Measurements from ENCODE around the gene RERE. TPM values are rescaled to one million over a fixed set of nuclear protein-coding genes. Genes with fewer than 3 reads are reported as not detected.
A peak's percentile ranks its signal among the peaks of the same experiment; 100 is the strongest.

The RERE gene
- polyA plus RNA-seq, 3 donors from 2014 or later = 3.8 to 5.9 (median 3.8) TPM

DNA sequence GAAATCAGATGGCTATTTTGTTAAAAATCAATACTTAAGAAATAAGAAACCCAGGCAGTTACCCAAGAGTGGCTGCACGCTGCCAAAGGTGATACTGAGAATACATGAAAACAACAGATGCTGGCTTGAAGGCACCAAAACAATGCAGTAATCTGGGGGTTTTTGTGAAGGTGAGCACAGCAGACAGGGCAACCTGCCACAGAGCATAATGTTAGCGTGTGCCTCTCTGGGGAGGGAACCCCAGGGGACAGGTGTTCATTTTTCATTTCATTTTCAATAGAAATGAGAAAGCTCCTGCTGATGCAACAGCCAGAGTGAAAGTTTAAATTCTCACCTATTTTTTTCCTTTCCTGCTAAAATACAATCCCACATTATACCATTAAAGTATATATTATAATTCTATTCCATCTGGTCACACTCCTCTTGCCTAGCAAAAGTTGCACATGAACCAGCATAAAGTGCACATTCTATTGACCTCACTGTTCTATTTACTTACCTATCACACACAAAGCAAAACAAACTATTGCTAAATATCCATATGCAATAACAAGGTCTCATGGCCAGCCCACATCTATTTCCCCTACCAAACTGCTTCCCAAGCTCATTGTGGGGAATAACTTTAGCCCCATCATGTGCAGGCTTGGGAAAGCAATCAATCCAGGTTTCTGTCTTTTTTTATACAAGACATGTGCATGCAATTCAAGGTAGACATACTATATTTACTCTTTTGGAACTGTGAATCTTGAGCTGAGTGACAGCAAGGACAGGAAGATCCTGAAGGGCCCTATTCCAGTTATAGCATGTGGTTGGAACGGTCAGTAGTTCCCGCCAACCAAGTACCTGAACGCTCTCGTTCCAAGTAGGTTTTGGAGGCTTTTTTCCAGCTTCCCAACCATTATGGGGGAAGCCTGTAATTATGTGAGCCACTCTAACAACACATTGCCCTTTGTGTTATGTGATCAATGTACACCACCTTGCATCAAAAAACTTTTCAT, 173.6 kb downstream of the RERE start:
- Mint-ChIP-seq H3K9me3 (no peaks in the 10 kb centered on the region), H3K27ac (no peak overlapping the region), H3K4me1 (peaks cover 17 to 21% of the 10 kb centered on the region in 2 donors), H3K36me3 (no peaks in the 10 kb centered on the region), H3K4me3 (no peak overlapping the region), H3K27me3 (ENCODE audit: low read depth in 3 of 3) (no peaks in the 10 kb centered on the region)
- DNase-seq = no peak

DNA sequence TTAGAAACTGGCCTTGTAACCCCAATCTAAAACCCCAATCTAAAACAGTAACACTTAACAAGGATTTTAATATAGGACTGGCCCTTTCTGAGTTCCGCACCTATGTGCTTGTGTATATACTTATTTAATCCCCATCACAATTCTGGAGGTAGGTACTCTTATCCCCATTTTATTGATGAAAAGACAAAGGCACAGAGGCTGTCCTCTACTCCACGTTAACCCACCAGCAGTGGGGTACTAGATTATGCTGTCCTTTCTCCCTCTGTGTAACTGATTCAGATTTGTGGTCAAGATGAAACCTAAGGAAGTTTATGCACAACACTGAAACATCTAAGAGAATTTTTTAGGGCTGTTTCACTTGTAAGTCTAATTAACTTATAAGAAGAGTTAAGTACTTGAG, 175.3 kb downstream of the RERE start:
- H3K36me3 Mint-ChIP-seq = no peaks in the 10 kb centered on the region
- H3K27me3 Mint-ChIP-seq (ENCODE audit: low read depth in 3 of 3) = no peaks in the 10 kb centered on the region
- H3K4me1 Mint-ChIP-seq = peaks cover 2 to 16% of the 10 kb centered on the region in 2 donors
- H3K27ac Mint-ChIP-seq = no peak overlapping the region
- no peak overlapping the region for H3K4me3 Mint-ChIP-seq
- H3K9me3 Mint-ChIP-seq = no peaks in the 10 kb centered on the region
- no peak for DNase-seq

DNA sequence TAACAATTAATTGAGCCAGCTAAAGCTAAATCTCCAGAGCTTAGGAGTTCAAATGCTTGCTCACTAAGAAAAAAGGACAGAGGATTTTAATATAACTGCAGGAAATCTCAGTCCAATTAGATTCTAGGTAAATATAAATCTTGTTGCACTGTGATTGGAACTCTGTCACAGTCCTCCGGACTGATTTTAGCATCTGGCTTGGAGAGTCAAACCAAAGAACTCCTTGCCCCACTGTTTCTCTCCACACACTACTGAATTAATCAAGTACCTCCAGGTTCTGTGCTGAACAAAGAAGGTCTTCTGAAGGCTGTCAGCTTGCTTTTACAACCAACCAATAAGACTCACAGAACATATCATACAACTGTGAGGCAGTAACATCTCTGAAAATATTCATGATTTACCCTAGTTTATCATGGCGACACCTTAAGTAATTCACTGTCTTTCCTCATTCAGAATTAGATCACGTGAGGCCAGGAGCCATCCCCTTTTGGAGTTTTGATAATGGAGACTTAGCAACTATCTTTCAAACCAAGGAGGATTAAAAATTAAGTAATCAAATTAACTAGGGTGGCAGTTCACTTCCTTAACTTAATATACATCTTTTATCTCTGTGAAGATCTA, 176.0 kb downstream of the RERE start:
- Mint-ChIP-seq H3K4me3 (no peak overlapping the region), H3K9me3 (no peaks in the 10 kb centered on the region), H3K4me1 (peaks cover 0 to 15% of the 10 kb centered on the region in 2 donors), H3K27ac (no peak overlapping the region), H3K36me3 (no peaks in the 10 kb centered on the region), H3K27me3 (ENCODE audit: low read depth in 3 of 3) (no peaks in the 10 kb centered on the region)
- no peak for DNase-seq

DNA sequence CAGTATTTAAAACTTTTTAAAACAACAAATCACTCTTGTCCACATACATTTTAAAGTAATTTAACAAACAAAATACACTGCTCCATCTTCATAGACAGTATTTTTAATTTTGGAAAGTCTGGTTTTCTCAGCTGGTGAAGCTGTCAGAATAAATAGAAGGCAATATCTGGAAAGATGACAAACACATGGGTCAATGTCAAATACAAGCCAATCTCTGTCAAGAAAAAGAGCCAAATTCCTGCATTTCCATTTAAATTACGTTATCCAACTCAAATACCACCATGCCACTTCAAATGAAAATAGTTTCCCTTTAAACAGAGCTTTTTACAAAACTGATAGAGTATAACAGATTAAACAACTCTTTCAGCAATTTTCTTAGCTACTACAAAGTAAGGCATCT, 176.5 kb downstream of the RERE start:
- no peaks in the 10 kb centered on the region for H3K9me3 Mint-ChIP-seq
- no peak overlapping the region for H3K27ac Mint-ChIP-seq
- peaks cover 0 to 15% of the 10 kb centered on the region in 2 donors for H3K4me1 Mint-ChIP-seq
- no peaks in the 10 kb centered on the region for H3K27me3 Mint-ChIP-seq (ENCODE audit: low read depth in 3 of 3)
- DNase-seq = no peak
- no peak overlapping the region for H3K4me3 Mint-ChIP-seq
- no peaks in the 10 kb centered on the region for H3K36me3 Mint-ChIP-seq

DNA sequence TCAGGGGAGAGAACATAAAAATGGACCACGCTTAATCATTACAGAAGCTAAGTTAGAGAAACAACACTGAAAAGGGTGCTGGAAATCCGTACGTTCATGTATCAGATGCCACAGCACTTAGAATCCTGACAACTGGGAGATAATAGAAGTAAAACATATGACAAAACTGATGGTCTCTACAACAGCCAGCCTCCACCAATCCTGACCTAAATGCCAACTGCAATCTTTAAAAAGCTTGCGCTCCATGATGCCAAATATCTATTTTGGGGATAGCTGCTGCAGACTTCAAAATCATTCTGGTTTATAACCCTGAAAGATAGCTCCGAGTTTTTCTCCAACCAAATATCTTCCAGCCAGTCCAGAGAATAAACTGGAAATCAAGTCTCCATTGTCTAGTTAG, 178.3 kb downstream of the RERE start:
- Mint-ChIP-seq H3K4me3 (no peak overlapping the region), H3K4me1 (peaks cover 0 to 15% of the 10 kb centered on the region in 2 donors), H3K27me3 (ENCODE audit: low read depth in 3 of 3) (no peaks in the 10 kb centered on the region), H3K36me3 (peaks cover 0 to 7% (median 4%) of the 10 kb centered on the region in 3 donors), H3K27ac (no peak overlapping the region), H3K9me3 (no peaks in the 10 kb centered on the region)
- no peak for DNase-seq

DNA sequence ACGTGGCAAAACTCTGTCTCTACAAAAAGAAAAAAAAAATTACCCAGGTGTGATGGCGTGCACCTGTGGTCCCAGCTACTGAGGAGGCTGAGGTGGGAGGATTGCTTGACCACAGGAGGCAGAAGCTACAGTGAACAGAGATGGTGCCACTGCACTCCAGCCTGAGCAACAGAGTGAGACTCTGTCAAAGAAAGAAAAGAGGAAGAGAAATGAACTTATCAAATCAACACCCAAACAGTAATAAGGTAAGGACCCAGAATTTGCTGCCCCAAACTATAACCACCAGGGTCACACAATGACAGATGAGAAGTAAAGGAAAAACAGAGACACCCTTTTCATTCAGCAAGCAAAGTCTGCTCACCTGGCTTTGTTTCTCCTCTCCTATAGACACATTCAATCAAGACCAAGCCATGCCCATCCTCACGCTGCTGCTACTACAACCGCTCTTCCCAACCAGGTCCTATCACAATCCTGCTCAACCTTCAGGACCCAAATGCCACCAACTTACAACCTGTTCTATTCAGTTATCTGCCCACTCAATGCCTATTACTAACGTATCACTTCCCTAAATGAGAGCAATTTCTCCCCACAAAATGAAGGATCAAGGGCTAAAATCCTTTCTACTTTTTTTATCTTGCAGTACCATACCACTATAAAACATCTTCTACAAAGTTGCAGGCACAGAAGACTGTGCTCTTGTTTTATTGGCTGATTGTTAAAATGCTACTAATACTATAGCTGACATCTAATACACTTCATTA, 183.5 kb downstream of the RERE start:
- Mint-ChIP-seq H3K27ac (no peak overlapping the region), H3K36me3 (peaks cover 0 to 7% (median 4%) of the 10 kb centered on the region in 3 donors), H3K4me1 (peaks cover 19 to 24% of the 10 kb centered on the region in 2 donors), H3K9me3 (no peaks in the 10 kb centered on the region), H3K27me3 (ENCODE audit: low read depth in 3 of 3) (no peaks in the 10 kb centered on the region), H3K4me3 (no peak overlapping the region)
- DNase-seq = no peak

DNA sequence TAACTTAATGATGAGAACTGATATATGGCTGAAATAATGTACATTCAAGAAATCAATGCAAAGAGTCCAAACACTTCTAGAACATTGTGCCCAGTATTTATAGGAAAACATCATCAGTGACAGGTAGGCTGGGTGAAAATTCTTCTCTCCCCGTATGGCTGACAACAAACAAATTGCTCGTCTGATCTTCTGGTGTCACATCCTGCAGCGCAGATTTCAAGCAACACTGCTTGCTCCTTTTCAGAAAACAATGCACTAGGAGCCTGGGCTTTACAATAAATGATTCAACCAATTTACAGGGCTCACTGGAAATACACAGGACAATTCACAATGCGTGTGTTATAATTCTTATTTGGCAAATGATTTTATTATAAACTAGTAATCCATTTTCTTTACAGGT, 185.3 kb downstream of the RERE start:
- Mint-ChIP-seq H3K4me3 (no peak overlapping the region), H3K4me1 (peaks cover 29% of the 10 kb centered on the region in 2 donors), H3K27ac (peak overlapping the region in 1 of 6 donors; percentile 1), H3K27me3 (ENCODE audit: low read depth in 3 of 3) (no peaks in the 10 kb centered on the region), H3K36me3 (peaks cover 0 to 7% (median 4%) of the 10 kb centered on the region in 3 donors), H3K9me3 (no peaks in the 10 kb centered on the region)
- no peak for DNase-seq

DNA sequence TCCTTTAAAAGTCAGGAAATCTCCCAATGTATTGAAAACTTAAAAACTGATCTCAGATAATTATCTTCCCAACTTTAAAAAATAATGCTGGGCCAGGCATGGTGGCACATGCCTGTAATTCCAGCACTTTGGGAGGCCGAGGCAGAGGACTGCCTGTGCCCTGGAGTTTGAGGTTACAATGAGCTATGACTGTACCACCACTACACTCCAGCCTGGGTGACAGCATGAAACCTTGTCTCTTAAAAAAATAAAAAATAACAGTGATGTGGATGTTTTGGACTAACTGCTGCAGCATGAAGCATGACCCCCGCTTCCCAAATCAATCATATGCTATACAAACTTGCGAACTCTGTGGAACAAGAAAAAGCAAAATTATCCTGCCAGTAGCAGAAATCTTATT, 186.3 kb downstream of the RERE start:
- peaks cover 0 to 7% (median 4%) of the 10 kb centered on the region in 3 donors for H3K36me3 Mint-ChIP-seq
- no peaks in the 10 kb centered on the region for H3K9me3 Mint-ChIP-seq
- no peak overlapping the region for H3K4me3 Mint-ChIP-seq
- H3K27ac Mint-ChIP-seq = peak overlapping the region in 1 of 6 donors; percentile 1
- DNase-seq = no peak
- peaks cover 38% of the 10 kb centered on the region in 2 donors for H3K4me1 Mint-ChIP-seq
- no peaks in the 10 kb centered on the region for H3K27me3 Mint-ChIP-seq (ENCODE audit: low read depth in 3 of 3)

DNA sequence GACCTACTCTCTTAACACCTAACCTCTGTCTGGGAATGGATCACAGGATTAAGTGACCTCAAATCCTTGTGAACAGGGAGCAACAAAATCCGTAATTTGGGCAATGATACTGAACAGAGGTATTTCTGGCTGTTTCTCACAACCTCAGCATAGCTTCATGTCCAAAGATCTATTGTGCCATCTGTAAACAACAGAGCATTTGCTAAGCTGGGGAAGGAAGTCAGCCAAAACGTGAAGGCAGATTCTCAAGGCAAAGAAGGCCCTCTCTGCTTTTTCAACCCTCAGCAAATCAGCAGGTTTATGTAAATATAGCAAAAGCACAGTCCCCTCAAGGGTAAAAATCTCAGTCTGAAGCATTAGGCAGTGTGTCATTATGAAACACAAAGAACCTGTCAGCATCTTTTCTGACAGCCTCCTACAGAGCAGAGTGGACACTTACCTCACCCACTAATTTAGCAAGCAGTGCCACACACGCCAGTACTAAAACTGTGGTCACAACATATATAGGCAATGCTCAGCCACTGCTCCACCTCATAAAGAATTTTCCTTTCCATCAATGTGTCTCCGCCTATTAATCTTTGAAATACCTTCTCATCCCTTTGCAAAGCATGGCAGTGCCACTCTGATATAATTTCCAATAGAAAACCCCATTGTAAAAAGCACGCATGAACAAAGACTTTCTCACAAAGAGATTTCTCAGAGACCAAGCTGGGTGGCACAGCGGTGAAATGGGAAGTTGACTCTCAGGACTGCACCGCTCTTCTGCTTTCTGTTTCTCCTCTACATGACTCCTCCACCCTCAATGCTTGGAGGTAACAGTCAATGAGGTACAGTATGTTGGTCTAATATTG, 188.0 kb downstream of the RERE start:
- Mint-ChIP-seq H3K4me1 (peaks cover 43 to 48% of the 10 kb centered on the region in 2 donors), H3K27me3 (ENCODE audit: low read depth in 3 of 3) (no peaks in the 10 kb centered on the region), H3K36me3 (no peaks in the 10 kb centered on the region), H3K9me3 (no peaks in the 10 kb centered on the region), H3K4me3 (peak overlapping the region; percentile 22 to 79 (median 45)), H3K27ac (peak overlapping the region; percentile 64 to 84 (median 77))
- peak in 2 of 3 donors; percentile 1 to 6 for DNase-seq

DNA sequence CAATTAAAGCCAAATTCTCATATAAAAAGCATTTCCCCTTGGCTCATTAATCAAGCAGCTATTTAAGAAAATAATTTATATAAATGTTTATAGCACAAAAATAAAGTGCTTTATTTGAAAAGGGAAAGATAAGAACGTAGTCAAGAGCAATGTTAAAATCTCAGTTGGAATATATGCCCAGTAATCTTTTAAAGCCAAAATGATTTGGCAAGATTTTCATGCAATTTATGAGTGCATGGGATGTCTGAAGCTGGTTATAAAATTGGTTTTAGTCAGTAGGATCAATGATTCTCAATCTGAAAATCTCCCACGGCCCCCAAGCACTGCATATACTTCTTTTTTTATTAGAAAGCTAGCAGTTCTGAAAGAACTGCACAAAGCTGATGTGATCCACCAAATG, 188.8 kb downstream of the RERE start:
- H3K4me3 Mint-ChIP-seq = no peak overlapping the region
- H3K27me3 Mint-ChIP-seq (ENCODE audit: low read depth in 3 of 3) = no peaks in the 10 kb centered on the region

DNA sequence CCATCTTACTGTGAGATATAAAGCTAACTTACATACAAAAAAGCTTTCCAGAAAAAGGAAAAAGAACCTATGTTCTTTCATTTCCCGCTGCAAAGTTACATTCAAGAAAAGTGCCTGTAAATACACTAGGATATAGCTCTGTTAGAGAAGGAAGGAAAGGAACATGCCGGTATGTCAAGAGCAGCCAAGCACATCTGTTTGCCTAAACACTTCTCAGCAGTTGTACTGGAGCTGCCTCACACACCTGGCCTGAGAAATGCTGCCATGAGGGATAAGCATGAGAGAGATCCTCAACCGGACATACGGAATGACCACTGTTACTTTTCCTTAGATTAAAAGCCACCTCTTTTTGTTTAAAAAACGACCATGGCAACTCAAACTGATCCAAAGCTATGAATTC, 189.7 kb downstream of the RERE start:
- no peaks in the 10 kb centered on the region for H3K27me3 Mint-ChIP-seq (ENCODE audit: low read depth in 3 of 3)
- no peak for DNase-seq
- H3K4me3 Mint-ChIP-seq = no peak overlapping the region
- peaks cover 52 to 63% of the 10 kb centered on the region in 2 donors for H3K4me1 Mint-ChIP-seq
- peaks cover 0 to 5% (median 3%) of the 10 kb centered on the region in 3 donors for H3K36me3 Mint-ChIP-seq
- H3K27ac Mint-ChIP-seq = peak overlapping the region in 1 of 6 donors; percentile 27
- no peaks in the 10 kb centered on the region for H3K9me3 Mint-ChIP-seq

More for the DNA sequence above, 188.8 kb downstream of the RERE start:
- peaks cover 0 to 3% (median 3%) of the 10 kb centered on the region in 3 donors for H3K36me3 Mint-ChIP-seq
- H3K9me3 Mint-ChIP-seq = no peaks in the 10 kb centered on the region
- DNase-seq = no peak
- peak overlapping the region in 3 of 6 donors; percentile 64 to 78 (median 76) for H3K27ac Mint-ChIP-seq
- H3K4me1 Mint-ChIP-seq = peaks cover 48 to 57% of the 10 kb centered on the region in 2 donors

DNA sequence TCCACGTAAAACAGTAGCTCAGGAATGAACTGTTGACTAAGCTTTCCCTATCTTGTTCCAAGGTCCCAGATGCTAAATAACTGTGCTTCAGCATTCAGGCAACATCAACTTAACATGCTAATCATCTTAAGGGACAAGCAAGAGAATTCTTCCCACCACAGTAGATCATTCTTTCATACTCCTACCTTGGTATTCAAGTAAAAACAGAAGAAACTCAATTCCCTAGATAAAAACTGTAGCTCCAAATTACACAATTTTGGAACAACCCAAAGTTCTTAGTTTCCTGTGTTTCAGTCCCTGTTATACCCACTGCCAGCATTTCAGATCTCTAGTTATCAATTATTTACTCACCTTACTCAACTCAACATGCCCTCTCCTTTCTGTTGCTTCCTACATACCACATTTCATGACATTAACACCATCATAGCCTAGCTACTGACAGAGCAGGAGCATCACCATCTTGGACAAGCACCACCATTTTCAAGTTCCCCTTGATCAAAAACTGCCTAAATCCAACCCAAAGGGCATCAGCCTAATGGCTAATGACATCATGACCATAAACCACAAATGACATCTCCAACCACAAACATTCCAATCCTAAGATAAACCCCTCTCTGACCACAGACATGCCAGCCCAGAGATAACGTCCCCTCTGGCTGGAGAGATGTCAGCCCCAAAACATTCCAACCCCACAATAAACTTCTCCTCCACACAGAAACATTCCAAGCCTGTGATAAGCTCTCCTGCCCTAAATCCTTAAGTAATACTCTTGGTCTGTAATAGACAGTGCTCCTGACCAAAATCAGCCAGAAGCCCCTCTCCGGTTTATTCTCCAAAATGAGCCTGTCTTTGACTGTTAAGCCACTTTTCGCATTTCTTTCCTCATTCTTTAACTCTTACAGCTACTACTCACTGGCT, 191.2 kb downstream of the RERE start:
- H3K9me3 Mint-ChIP-seq = no peaks in the 10 kb centered on the region
- H3K36me3 Mint-ChIP-seq = peaks cover 0 to 5% (median 3%) of the 10 kb centered on the region in 3 donors
- H3K27me3 Mint-ChIP-seq (ENCODE audit: low read depth in 3 of 3) = no peaks in the 10 kb centered on the region
- no peak for DNase-seq
- H3K4me1 Mint-ChIP-seq = peaks cover 56 to 67% of the 10 kb centered on the region in 2 donors
- no peak overlapping the region for H3K4me3 Mint-ChIP-seq
- H3K27ac Mint-ChIP-seq = peak overlapping the region in 3 of 6 donors; percentile 2 to 43 (median 17)
